ENCODE measurements around the gene CALML3. TPM values are rescaled to one million over a fixed set of nuclear protein-coding genes. Genes with fewer than 3 reads are reported as not detected.

CALML3 gene
- total RNA-seq, 2 experiments from 2014 or later, result not detected

DNA sequence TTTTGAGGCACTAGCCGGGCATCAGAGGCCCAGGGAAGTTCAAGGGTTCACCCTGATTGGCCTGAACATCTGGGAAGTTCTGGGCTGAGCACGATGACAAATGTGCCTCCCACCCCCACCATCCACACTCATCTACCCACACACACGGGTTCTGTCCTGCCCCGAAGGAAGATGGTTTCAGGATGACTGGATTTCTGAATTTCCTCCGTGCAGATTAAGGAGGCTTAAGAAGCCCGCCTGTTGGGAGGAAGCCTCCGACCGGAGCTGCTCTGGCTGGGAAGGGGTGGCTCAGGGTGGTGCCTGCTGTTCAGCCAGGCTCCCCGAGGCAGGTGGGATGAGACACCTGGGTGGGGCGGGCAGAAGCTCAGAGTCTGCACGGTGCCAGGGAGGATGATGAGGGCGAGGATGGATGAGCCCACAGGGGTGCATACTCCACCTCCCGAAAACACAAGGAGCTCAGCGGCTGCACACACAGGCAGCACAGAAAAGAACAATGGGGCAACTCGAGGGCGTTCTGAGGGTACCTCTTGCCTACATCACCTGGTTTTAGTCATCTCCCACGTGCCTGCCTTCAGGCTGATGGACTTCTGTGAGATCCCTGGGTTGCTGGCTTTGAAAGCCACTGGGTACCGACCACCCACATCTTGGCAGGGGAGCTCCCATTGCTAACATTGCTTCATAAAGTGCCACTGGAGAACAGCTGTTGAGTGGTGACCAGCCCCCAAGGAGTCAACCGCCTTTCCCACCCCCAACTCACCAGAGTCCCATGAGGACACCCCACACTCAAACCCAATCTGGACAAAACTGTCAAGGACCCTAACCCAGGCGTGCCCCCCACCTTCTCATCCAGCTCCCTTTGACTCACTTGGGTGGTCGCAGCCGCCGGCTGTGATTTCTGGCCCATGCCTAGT is 41.2 kb downstream of the CALML3 start:
- H3K27ac ChIP-seq (ENCODE audit: low read depth, low read length, poor library complexity, severe bottlenecking), result no peak overlapping the region
- no peak overlapping the region for H2AFZ ChIP-seq (ENCODE audit: low read length)
- H3K4me2 ChIP-seq (ENCODE audit: low read length), result no peak overlapping the region
- intact Hi-C loops (cut with micrococcal nuclease; ENCODE audit: unreplicated experiment), result no loop called here
- no peak for DNase-seq (ENCODE audit: low spot score)
- CTCF ChIA-PET (ENCODE audit: unreplicated experiment), result interaction anchor here (0.6 kb wide), 1 partner anchor 1812 kb away, joined by 3 read pairs; no protein-coding TSS in a partner anchor
- no peaks in the 10 kb centered on the region for H3K9me3 ChIP-seq (ENCODE audit: low read length)
- TF ChIP-seq, protein P1, sequence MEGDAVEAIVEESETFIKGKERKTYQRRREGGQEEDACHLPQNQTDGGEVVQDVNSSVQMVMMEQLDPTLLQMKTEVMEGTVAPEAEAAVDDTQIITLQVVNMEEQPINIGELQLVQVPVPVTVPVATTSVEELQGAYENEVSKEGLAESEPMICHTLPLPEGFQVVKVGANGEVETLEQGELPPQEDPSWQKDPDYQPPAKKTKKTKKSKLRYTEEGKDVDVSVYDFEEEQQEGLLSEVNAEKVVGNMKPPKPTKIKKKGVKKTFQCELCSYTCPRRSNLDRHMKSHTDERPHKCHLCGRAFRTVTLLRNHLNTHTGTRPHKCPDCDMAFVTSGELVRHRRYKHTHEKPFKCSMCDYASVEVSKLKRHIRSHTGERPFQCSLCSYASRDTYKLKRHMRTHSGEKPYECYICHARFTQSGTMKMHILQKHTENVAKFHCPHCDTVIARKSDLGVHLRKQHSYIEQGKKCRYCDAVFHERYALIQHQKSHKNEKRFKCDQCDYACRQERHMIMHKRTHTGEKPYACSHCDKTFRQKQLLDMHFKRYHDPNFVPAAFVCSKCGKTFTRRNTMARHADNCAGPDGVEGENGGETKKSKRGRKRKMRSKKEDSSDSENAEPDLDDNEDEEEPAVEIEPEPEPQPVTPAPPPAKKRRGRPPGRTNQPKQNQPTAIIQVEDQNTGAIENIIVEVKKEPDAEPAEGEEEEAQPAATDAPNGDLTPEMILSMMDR (conservative IDR thresholded peaks at IDR 0.05; ENCODE audit: low read length), result no peak
- no peak for TF ChIP-seq EZH2phosphoT487 (IDR thresholded peaks at IDR 0.05; ENCODE audit: borderline replicate concordance, low read depth, low read length)
- no peaks in the 10 kb centered on the region for H3K4me1 ChIP-seq (ENCODE audit: insufficient read depth, low read length, poor library complexity, severe bottlenecking)
- H3K36me3 ChIP-seq (ENCODE audit: insufficient read depth, low read length), result no peaks in the 10 kb centered on the region
- no peaks in the 10 kb centered on the region for H3K9me2 ChIP-seq (ENCODE audit: insufficient read depth, low read length)
- no TSS peak for BruUV-seq (replicated peaks)
- H3K4me3 ChIP-seq (ENCODE audit: low read depth, low read length, poor library complexity, severe bottlenecking), result no peak overlapping the region
- no peaks in the 10 kb centered on the region for H4K20me1 ChIP-seq (ENCODE audit: insufficient read depth, low read length)
- no peaks in the 10 kb centered on the region for H3K79me2 ChIP-seq (ENCODE audit: insufficient read depth, low read depth, low read length)
- POLR2A ChIA-PET, result no interaction called here

DNA sequence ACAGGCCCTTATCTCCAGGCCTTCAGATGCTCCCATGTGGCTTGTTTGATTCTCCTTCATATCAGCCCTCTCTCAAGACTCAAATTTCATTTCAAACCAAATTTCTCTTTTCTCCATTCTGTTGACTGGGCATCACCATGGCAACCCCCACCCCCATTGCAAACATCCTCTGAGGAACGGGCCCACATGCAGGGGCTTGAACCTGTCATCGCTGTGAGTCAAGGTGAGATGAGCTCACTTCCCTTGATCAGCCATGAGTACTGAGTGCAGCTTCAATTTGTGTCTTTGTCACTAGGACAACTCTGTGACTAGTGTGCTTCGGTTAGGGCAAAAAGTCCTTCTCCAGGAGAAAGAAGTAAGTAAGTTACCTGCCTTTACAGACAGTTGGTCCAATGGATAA is 41.9 kb downstream of the CALML3 start:
- Histone ChIP-seq H3K4me3 (ENCODE audit: low read depth, low read length, poor library complexity, severe bottlenecking) (no peak overlapping the region), H3K36me3 (ENCODE audit: insufficient read depth, low read length) (no peaks in the 10 kb centered on the region), H3K79me2 (ENCODE audit: insufficient read depth, low read depth, low read length) (no peaks in the 10 kb centered on the region), H4K20me1 (ENCODE audit: insufficient read depth, low read length) (no peaks in the 10 kb centered on the region), H3K9me2 (ENCODE audit: insufficient read depth, low read length) (no peaks in the 10 kb centered on the region), H3K9me3 (ENCODE audit: low read length) (no peaks in the 10 kb centered on the region), H3K4me1 (ENCODE audit: insufficient read depth, low read length, poor library complexity, severe bottlenecking) (no peaks in the 10 kb centered on the region), H3K4me2 (ENCODE audit: low read length) (no peak overlapping the region), H3K27ac (ENCODE audit: low read depth, low read length, poor library complexity, severe bottlenecking) (no peak overlapping the region), H2AFZ (ENCODE audit: low read length) (no peak overlapping the region)
- no TSS peak for BruUV-seq (replicated peaks)
- ChIA-PET CTCF (ENCODE audit: unreplicated experiment) (interaction anchor here (0.6 kb wide), 1 partner anchor 1813 kb away, joined by 3 read pairs; no protein-coding TSS in a partner anchor), POLR2A (no interaction called here)
- intact Hi-C loops (cut with micrococcal nuclease; ENCODE audit: unreplicated experiment), result no loop called here
- no peak for DNase-seq (ENCODE audit: low spot score)
- no peak for TF ChIP-seq EZH2phosphoT487 (IDR thresholded peaks at IDR 0.05; ENCODE audit: borderline replicate concordance, low read depth, low read length)
- TF ChIP-seq, protein P1 (conservative IDR thresholded peaks at IDR 0.05; ENCODE audit: low read length), result no peak

GRCh38 chr10:5567477-5567876 is 42.7 kb downstream of the CALML3 start:
- Histone ChIP-seq H3K9me3 (ENCODE audit: low read length) (no peaks in the 10 kb centered on the region), H3K4me3 (ENCODE audit: low read depth, low read length, poor library complexity, severe bottlenecking) (no peak overlapping the region), H3K79me2 (ENCODE audit: insufficient read depth, low read depth, low read length) (no peaks in the 10 kb centered on the region), H4K20me1 (ENCODE audit: insufficient read depth, low read length) (no peaks in the 10 kb centered on the region), H3K36me3 (ENCODE audit: insufficient read depth, low read length) (no peaks in the 10 kb centered on the region), H3K4me2 (ENCODE audit: low read length) (no peak overlapping the region), H3K4me1 (ENCODE audit: insufficient read depth, low read length, poor library complexity, severe bottlenecking) (no peaks in the 10 kb centered on the region), H3K9me2 (ENCODE audit: insufficient read depth, low read length) (no peaks in the 10 kb centered on the region), H2AFZ (ENCODE audit: low read length) (no peak overlapping the region), H3K27ac (ENCODE audit: low read depth, low read length, poor library complexity, severe bottlenecking) (no peak overlapping the region)
- DNase-seq (ENCODE audit: low spot score), result no peak
- intact Hi-C loops (cut with micrococcal nuclease; ENCODE audit: unreplicated experiment), result no loop called here
- CTCF ChIA-PET (ENCODE audit: unreplicated experiment), result no interaction called here
- POLR2A ChIA-PET, result no interaction called here
- no TSS peak for BruUV-seq (replicated peaks)
- no peak for TF ChIP-seq EZH2phosphoT487 (IDR thresholded peaks at IDR 0.05; ENCODE audit: borderline replicate concordance, low read depth, low read length)
- TF ChIP-seq, protein P1 (conservative IDR thresholded peaks at IDR 0.05; ENCODE audit: low read length), result no peak
